ENCODE measurements around the gene MYOF.
A peak's percentile ranks its signal among the peaks of the same experiment; 100 is the strongest.
"Not testable (repeated sequence)": the region's sequence is repeated elsewhere in the genome, so short reads cannot be mapped to it uniquely, and the experiment has no call there.

Gene MYOF

DNA sequence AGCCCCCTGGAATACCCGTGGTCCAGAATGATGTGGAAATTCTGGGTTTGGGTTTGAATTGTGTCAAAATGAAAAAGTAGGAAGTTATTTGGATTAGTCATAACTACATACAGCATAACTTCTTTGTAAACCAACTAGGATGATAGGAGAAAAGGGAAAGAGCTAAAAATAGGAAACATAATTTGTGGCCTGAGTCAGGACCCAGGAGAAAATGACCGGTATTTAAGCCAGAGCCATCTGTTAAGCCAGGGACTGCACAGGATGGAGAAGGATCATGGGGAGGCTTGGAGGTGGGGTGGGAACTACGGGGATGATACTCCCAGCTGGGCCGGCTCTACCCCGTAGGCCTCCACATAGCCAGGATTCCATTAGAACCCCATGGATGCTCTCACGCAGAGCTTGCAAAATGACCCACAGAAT lies 98.6 kb downstream of the MYOF start:
- no peak for DNase-seq

DNA sequence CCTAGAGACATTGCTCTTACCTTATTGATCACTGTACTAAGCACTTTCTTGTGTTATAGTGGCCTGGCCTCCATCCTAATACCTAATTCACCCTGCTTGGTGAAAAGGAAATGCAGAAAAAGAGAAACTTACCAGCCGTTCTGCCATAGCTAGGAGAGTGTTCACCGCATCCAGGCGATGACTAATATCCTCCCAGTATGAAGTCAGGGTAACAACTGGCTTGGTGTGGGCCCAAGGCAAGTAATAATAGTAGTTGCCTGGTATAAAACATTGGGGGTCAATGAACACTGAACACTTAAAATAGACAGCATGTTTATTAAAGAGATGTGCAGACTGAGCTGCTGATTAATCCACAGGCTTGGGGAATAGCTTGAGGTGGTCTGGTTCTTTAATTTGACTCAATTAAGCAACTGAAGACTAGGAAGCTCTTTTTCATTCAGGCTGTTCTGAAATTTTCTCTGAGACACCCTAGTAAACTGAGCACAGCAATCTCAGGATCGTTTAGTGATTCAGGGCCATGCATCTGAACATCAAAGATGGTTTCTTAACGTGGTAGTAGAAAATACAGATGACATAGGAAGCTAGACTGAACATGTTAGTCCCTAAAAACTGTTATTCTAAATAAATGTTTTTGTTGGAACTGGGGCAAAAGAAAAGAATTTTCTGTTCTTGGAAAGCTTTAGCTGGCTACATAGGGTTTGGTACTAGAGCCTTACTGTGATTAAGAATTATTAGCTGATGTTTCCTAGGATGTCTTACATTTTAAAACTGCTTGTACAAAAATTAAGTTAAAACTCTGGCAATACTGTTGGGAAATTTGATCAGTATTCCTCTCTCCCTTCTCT lies 102.2 kb downstream of the MYOF start:
- peak in 2 of 5 experiments; percentile 12 to 92 for DNase-seq

GRCh38 chr10:93378997-93379730 lies 103.0 kb downstream of the MYOF start:
- peak in 1 of 5 experiments; percentile 71 for DNase-seq

- no peak for DNase-seq
These were observed 104.1 kb downstream of the MYOF start for GRCh38 chr10:93378039-93378438.

DNA sequence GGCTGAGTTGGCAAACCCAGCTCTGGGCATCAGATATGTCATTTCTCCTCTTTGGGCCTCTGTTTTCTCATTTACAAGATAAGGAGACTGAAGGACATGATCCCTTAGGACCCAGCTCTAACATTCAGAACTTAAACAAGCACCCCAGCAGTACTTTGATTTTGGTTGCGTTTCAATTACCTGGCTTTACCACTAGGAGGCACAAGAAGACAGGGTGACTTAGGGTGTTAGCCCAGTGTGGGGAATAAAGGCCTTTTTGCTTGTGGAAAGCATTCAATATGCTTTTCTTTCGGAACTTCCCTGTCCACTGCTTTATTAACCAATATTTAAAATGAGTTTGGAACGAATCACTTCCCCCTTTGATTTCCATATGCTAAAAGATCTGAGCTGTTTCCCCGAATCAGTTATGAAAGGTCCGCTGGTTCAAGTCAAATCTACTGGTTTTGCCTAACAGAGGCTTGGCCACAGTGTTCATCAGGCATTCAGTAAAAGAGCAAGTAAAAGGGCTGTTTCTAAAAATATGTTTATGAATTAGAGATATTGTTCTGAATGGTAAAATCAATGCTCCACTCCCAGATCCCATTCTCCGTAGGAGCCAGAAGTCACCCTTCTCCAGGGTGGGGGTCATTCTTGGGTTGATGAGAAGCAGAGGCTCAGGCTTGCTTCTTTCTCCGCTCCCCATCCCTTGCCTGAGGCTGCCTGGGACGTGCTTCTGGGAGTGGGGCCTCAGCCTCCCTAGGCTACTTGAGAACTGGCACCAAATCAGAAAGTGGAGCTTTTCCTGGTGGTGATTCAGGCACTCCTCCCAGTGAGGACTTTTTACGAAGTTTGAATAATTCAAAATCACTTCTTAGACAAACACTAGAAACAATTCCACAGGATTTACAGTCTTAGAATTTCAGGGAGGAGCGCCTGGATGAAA lies 105.5 kb downstream of the MYOF start:
- DNase-seq = peak in 3 of 5 experiments; percentile 8 to 76 (median 41)

DNA sequence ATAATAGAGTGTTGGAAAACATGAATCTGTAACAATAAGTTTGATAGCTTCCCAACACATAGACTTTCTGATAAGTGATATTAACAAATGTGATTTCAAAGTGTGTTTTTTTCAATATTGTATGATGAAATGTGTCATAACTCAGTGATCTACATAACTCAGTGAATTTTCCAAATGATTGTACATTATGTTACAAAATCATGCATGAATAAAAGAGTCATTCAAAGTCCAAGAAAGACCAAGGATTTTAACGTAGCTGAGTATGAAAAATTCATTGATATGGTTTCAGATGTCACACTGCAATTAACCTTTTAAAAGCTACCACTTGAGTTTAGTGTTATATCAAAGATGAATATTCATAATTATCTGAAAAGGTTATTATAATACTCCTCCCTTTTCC lies 111.2 kb downstream of the MYOF start:
- no peak for DNase-seq

- DNase-seq = no peak
These were observed 112.5 kb downstream of the MYOF start for GRCh38 chr10:93369588-93370164.

DNA sequence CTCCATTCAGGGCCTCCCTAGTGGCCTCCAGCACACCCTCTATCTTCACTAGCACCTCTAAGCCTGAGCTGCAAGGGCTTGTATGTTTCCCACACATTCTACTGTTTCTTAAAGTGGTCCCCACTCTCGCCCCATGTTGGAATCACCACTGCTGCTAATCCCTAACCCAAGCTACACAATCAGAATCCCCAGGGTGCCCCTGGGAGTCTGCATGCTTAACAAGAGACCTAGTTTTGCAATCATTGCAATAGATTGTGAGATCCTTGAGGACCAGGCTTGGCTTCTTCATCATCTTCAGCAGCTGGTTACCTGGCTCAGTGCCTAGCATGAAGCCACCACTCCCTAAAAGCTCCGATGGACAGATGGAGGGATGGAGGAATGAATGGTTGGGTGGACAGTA lies 113.9 kb downstream of the MYOF start:
- DNase-seq = no peak

DNA sequence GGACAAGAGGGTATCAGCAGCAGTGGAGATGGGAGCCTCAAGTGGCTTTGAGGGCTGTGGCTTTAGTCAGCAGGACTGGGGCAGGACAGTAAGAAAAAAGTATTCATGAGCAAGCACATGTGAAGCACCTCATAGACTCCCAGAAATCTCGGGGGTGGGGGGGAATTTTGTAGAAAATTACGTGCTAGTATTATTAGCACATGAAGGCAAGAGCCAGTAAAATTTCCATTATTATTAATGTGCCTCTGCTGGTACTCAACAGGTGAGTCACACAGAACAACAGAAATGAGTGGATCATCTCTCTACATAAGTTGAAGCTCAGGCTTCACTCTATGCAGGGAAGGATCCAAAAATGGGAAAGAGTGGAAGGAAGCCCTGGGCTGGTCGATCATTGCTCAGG lies 114.5 kb downstream of the MYOF start:
- no peak for DNase-seq

- no peak for DNase-seq
These were observed 117.2 kb downstream of the MYOF start for GRCh38 chr10:93364966-93365365.

DNA sequence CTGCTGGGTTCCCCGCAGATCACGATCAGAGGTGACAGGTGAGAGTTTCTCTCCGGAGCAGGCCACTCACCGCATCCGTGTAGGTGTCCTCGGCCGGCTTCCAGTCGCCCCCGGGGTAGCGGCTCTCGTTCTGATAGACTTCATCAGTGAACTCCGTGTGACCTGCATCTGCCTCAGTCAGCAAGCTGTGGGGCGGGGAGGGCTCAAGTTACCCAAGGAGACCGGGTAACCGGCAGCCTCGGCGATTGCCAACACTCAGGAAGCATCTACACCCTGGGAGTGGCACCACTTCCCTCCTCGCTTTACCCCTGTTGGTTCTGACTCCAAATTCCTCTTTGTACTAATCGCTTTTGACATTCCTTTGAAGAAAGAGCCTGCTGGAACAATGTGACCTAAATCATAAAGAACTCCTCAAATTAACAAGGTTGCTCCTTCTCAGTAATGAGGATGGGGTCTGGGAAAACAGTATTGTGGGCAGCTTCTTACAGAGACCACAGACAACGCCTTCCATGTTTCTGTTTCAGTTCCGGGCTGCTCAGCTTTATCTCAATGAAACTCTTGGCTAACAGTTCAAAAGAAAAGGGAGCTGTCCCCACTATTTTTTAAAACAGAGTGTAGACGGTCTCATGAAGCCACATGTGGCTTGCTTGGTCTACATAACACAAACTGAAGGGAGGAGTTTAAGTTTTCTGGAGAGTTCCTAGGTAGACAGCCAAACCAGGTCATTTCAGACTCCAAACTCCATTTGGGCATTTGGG lies 118.1 kb downstream of the MYOF start:
- no peak for DNase-seq

DNA sequence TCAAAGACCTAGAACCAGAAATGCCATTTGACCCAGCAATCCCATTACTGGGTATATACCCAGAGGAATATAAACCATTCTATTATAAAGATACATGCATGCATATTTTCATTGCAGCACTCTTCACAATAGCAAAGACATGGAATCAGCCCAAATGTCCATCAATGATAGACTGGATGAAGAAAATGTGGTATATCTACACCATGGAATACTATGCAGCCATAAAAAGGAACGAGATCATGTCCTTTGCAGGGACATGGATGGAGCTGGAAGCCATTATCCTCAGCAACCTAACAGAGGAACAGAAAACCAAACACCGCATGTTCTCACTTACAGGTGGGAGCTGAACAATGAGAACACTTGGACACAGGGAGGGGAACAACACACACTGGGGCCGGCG lies 123.7 kb downstream of the MYOF start:
- DNase-seq = not testable (repeated sequence)

GRCh38 chr10:93357680-93358079 lies 124.5 kb downstream of the MYOF start:
- peak in 1 of 5 experiments; percentile 62 for DNase-seq

GRCh38 chr10:93356516-93356915 lies 125.6 kb downstream of the MYOF start:
- no peak for DNase-seq

DNA sequence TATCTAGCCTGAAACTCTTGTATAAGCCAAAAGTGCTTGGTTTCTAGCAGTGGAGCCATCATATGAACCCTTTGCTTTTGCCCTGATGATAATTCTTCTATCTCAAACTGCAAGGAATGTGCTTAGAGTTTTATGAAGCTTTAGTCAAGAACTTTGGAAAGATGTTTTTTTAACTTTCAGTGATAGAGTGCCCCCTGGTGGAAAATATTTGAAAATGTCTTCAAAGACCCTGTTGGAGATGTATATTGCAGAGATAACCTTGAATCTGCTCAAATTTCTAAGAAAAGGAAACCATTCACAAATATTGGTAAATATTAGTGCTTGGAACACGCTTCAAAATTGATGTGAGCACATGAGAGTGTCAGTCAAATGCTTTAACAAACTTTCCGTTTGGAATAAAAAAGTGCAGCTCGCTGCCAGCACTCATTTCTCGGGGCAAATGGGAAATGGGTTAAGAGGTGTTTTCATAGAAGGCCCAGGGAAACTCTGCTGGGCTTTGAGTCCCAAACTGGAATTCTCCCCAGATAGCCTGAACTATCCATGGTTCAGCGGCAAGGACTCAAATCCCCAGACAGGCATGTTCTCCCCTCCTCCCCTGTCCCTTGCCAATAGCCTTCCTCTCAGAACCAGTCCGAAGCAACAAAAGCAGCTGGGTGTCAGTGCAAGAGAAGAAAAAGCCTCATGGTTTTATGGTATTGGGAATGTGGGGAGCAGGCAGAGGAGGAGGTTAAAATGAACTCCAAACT lies 129.3 kb downstream of the MYOF start:
- DNase-seq = peak in 1 of 5 experiments; percentile 38

- DNase-seq = no peak
These were observed 135.4 kb downstream of the MYOF start for GRCh38 chr10:93346694-93347093.

- DNase-seq = no peak
These were observed 136.0 kb downstream of the MYOF start for GRCh38 chr10:93346108-93346507.

GRCh38 chr10:93344691-93345090 lies 137.4 kb downstream of the MYOF start:
- DNase-seq = no peak

DNA sequence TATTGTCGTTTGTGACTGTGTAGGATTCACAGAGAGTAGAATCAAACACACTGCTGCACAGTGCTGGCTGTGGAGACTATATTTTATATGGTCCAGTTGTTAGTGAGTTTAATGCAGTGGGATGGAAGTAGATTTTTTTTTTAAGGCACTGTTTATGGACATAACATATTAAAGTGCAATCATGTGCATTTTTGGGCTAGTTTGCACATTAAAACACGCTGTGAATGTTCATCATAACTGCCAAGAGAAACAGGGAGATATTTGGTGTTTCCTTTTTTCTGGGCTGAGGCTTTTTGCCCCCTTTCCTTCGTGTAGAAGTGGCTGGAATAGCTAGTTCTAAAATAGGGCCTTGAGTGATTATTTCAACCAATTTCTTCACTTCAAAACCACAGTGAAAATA lies 139.2 kb downstream of the MYOF start:
- DNase-seq = no peak

GRCh38 chr10:93342366-93342765 lies 139.8 kb downstream of the MYOF start:
- DNase-seq = no peak

DNA sequence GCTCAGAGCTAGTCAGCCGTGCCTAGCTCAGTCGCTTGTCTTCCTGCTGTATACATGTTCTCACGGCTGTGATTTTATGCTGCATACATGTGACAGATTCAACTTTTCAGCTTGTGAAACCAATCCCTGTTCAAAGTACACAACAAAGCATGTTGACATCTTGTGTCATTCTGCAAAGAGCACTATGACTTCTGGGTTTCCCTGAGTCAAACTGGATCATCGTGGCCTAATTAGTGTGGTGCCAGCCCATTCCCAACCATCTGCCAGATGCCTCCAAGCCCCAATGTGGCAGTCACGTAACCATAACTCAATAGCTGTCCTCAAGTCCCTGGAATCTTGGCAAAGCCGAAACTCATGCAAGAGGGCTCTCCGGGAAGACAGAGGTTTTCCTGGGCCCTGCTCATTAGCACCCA lies 144.8 kb downstream of the MYOF start:
- no peak for DNase-seq

Data from T-helper 2 cell (primary cell).